Gastroesophageal sphincter (tissue), 4 donors: ENCODE results near the gene ZNF605. TPM values are rescaled to one million over a fixed set of nuclear protein-coding genes. Genes with fewer than 3 reads are reported as not detected.

Experiments
- ATAC-seq: fragments of 150-250 bp; one replicate; pipeline ENCODE4 v1.9.1; 2016; ENCODE audit warnings: mild to moderate bottlenecking, moderate library complexity
- H3K27ac ChIP-seq, 4 donors: fragments of 200-600 bp; sonication (generic) in 3 of 4; 1 replicate in 3 of 4; 2 replicates in 1 of 4; pipeline ENCODE4 v1.5.1; 2016 to 2019
- H3K27me3 ChIP-seq: fragments of 200-600 bp; sonication (generic); one replicate; pipeline ENCODE4 v1.5.1; 2019
- H3K36me3 ChIP-seq, 2 donors: fragments of 200-600 bp; sonication (generic); one replicate each; pipeline ENCODE4 v1.5.1; 2019; ENCODE audit warnings: control low read depth in 1 of 2
- H3K4me1 ChIP-seq, 3 donors: fragments of 200-600 bp; sonication (generic); 1 replicate in 2 of 3; 2 replicates in 1 of 3; pipeline ENCODE4 v1.5.1; 2016 to 2019; ENCODE audit warnings: control low read depth in 2 of 3
- H3K4me3 ChIP-seq, 2 donors: fragments of 200-600 bp; sonication (generic); one replicate each; pipeline ENCODE4 v1.5.1; 2019; ENCODE audit warnings: mild to moderate bottlenecking in 1 of 2, moderate library complexity in 1 of 2
- H3K9me3 ChIP-seq, 3 donors: fragments of 200-600 bp; sonication (generic); one replicate each; pipeline ENCODE4 v1.5.1; 2017 to 2019; ENCODE audit warnings: control low read depth in 2 of 3
- CTCF ChIP-seq, 4 experiments: fragments of 200-600 bp in 2 of 4; fragments of 450-650 bp in 2 of 4; sonication (generic) in 1 of 4; IDR thresholded peaks; one replicate each; pipeline ENCODE4 v1.5.1; 2017 to 2019; ENCODE audit warnings: antibody characterized with exemption in 4 of 4, mild to moderate bottlenecking in 2 of 4, moderate library complexity in 2 of 4
- EP300 ChIP-seq: sonication (generic); formaldehyde crosslinking; IDR thresholded peaks from one replicate; pipeline ENCODE4 v1.6.1; 2017; ENCODE audit warnings: antibody characterized with exemption, mild to moderate bottlenecking
- POLR2A ChIP-seq, 2 donors: fragments of 450-650 bp; IDR thresholded peaks; one replicate each; pipeline ENCODE4 v1.6.1; 2017; ENCODE audit warnings: antibody characterized with exemption in 2 of 2, mild to moderate bottlenecking in 2 of 2, moderate library complexity in 1 of 2
- POLR2AphosphoS5 ChIP-seq: sonication (generic); formaldehyde crosslinking; IDR thresholded peaks from one replicate; pipeline ENCODE4 v1.6.1; 2017; ENCODE audit warnings: antibody characterized with exemption
- WGBS, 2 donors: methylation state at CpG; one replicate each; pipeline ENCODE4 v1.1.5; 2018; ENCODE audit warnings: low coverage in 1 of 2; 5-methylcytosine and 5-hydroxymethylcytosine counted together
- total RNA-seq, 4 donors: library from RNA; depleted of rRNA; stranded (reverse); fragments of >200 nt; gene quantifications; one replicate each; pipeline ENCODE4 v1.1.0, GENCODE V29; 2016

ZNF605 gene
- total RNA-seq, 4 donors from 2014 or later, result 2.9 to 11.8 (median 6.3) TPM

GRCh38 chr12:132907216-132907615 lies 48.9 kb downstream of the ZNF605 start:
- 22 to 63% methylated on average over 1 to 16 of the region's 16 CpGs for WGBS, 2 donors
- no peak for ATAC-seq
- H3K36me3 ChIP-seq, result no peaks in the 10 kb centered on the region
- H3K4me1 ChIP-seq, result peaks cover 0 to 31% (median 0%) of the 10 kb centered on the region in 3 donors
- H3K27me3 ChIP-seq, result no peaks in the 10 kb centered on the region
- TF ChIP-seq POLR2AphosphoS5 (no peak), POLR2A (IDR thresholded peaks at IDR 0.05) (no peak)
- peak overlapping the region in 2 of 4 donors; percentile 85 to 86 for H3K27ac ChIP-seq
- H3K4me3 ChIP-seq, result peak overlapping the region in 1 of 2 donors; percentile 73
- H3K9me3 ChIP-seq, result peaks cover 0 to 18% (median 0%) of the 10 kb centered on the region in 3 donors

DNA sequence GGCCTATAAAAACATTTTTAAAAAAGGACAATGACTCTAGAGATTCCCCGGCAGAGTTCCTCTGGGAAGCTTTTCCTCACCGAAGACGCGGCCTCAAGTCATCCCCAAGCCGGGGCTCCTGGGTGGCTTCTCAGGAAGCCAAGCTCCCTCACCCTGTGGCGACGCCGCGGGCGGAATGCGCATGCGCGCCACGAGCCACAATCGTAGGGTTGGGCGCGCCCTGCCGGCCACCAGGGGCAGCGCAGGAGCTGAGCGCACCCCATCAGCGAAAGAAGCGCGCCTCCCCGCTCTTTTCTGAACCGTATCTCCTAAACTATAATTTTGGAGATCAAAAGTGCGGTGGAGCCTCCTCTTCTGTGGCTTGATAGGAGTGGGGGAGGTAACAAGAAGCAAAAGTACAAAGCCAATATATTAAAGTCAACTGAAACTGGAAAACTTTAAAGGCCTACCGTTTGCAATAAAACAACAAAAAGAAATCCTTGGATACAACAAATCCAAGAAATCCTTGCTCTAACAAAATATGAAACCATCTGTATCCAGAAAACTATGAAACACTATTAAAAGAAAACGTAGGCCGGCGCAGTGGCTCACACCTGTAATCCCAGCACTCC lies 51.3 kb downstream of the ZNF605 start:
- Histone ChIP-seq H3K27ac (peak overlapping the region in 3 of 4 donors; percentile 21 to 48 (median 38)), H3K9me3 (peaks cover 0 to 4% (median 0%) of the 10 kb centered on the region in 3 donors), H3K4me3 (peak overlapping the region in 1 of 2 donors; percentile 35), H3K4me1 (peaks cover 0 to 31% (median 0%) of the 10 kb centered on the region in 3 donors), H3K27me3 (no peaks in the 10 kb centered on the region), H3K36me3 (no peaks in the 10 kb centered on the region)
- peak; percentile 26 for ATAC-seq
- WGBS, 2 donors, result 17 to 30% methylated on average over 5 to 9 of the region's 30 CpGs
- no peak for TF ChIP-seq POLR2AphosphoS5
- TF ChIP-seq CTCF (IDR thresholded peaks at IDR 0.05), result peak; percentile 90 to 98 (median 92)

DNA sequence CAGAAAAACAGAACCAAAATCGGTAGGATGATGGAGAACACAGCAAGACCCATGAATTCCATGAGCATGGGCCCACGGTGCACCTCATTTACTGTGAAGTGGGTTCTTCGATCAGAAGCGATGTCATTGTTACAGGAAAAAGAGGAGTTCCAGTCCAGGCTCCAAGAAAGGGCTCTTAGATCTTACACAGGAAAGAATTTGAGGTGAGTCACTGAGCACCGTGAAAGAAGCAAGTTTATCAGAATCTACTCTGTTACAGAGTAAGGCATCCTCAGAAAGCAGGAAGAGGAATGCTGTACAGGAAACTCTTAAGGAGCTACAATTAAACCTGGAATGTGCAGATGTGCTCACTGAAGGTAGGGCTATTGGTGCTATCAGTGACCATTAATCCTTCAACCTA lies 57.1 kb downstream of the ZNF605 start:
- no peak for TF ChIP-seq POLR2A (IDR thresholded peaks at IDR 0.05)
- Histone ChIP-seq H3K27ac (no peak overlapping the region), H3K4me1 (no peaks in the 10 kb centered on the region), H3K27me3 (no peaks in the 10 kb centered on the region), H3K36me3 (no peaks in the 10 kb centered on the region), H3K9me3 (no peaks in the 10 kb centered on the region), H3K4me3 (no peak overlapping the region)
- WGBS, 2 donors, result 77 to 90% methylated on average over 3 to 5 of the region's 5 CpGs
- ATAC-seq, result no peak

- no peak for ATAC-seq
- peaks cover 0 to 14% of the 10 kb centered on the region in 2 donors for H3K36me3 ChIP-seq
- H3K4me3 ChIP-seq, result no peak overlapping the region
- TF ChIP-seq POLR2AphosphoS5, result no peak
- TF ChIP-seq POLR2A (IDR thresholded peaks at IDR 0.05), result no peak
- TF ChIP-seq EP300, result no peak
- no peak for TF ChIP-seq CTCF (IDR thresholded peaks at IDR 0.05)
- WGBS, 2 donors, result 58 to 63% methylated on average over 3 to 6 of the region's 6 CpGs
- no peaks in the 10 kb centered on the region for H3K9me3 ChIP-seq
- H3K27ac ChIP-seq, result peak overlapping the region; percentile 79 to 96 (median 92)
- no peaks in the 10 kb centered on the region for H3K27me3 ChIP-seq
- H3K4me1 ChIP-seq, result peaks cover 0 to 26% (median 0%) of the 10 kb centered on the region in 3 donors
These were observed 67.3 kb downstream of the ZNF605 start for GRCh38 chr12:132888852-132889251.

DNA sequence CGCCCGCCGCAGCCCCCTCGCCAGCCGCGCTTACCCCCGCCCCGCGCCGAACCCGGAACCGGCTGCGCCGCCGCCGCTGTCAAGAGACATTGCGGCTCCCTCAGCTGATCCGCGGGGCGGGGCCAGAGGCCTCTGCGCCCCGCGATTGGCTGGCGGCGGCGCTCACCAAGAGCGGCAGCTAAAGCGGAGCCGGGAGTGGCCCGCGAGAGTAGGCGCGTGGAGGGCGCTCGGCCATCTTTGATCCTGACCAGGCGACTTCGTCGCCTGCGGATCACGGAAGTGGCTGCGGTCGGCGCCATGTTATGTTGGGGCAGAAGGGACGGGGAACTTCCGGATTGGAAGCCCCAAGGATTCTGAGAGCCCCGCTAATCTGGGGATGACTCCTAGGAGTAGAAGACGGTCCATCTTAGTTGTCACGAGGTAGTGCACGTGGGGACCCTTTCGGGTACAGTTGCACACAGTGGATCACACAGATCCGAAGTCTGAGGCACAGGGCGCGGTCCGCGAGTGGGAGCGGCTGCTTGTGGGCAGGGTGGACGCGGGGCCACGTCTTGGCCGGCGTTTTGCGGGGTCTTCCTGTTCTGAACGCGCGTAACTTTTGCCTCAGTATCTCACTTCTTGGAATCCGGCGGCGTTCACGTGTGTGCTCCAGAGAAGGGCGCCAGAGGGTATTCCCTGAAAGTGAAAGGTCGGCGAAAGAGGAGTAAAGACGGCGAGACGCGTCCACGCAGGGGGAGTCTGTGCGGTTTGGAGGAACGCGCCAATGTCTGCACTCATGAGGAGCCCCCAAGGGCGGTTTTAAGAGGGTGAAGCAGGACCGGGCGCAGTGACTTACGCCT lies 68.4 kb downstream of the ZNF605 start, which contains the start of gene CHFR:
Gene CHFR (minus strand): TSS at position 93 of the 839 bp plus-strand sequence. CDS start 277 bp downstream, outside the sequence.
- ATAC-seq, result peak; percentile 99
- Histone ChIP-seq H3K27me3 (no peaks in the 10 kb centered on the region), H3K4me3 (peak within 1 kb of the TSS; percentile 80 to 95), H3K27ac (peak within 1 kb of the TSS; percentile 79 to 96 (median 92)), H3K4me1 (peaks cover 0 to 26% (median 0%) of the 10 kb centered on the region in 3 donors), H3K36me3 (peaks cover 0 to 21% of the 10 kb centered on the region in 2 donors), H3K9me3 (no peaks in the 10 kb centered on the region)
- WGBS, 2 donors, result 0 to 4% methylated on average over 12 to 21 of the region's 84 CpGs
- TF ChIP-seq CTCF (IDR thresholded peaks at IDR 0.05), result no peak
- TF ChIP-seq POLR2A (IDR thresholded peaks at IDR 0.05), result peak in 1 of 2 donors; percentile 46
- TF ChIP-seq POLR2AphosphoS5, result peak; percentile 77
- TF ChIP-seq EP300, result no peak
